H9 (cell line): ENCODE results near the gene TSPAN2. TPM values are rescaled to one million over a fixed set of nuclear protein-coding genes. Genes with fewer than 3 reads are reported as not detected.

Source experiments
- DNase-seq: peaks from one replicate; pipeline ENCODE4 v3.0.0-alpha.2; 2017
- H2AFZ ChIP-seq: one replicate; pipeline ENCODE4 v1.6.1; 2013; ENCODE audit warnings: mild to moderate bottlenecking, low read length, control low read depth, moderate library complexity
- H2AK5ac ChIP-seq: 2 replicates; pipeline ENCODE4 v1.6.1; 2013; ENCODE audit warnings: low read length, control low read depth, mixed read lengths; ENCODE audit not compliant: insufficient read length
- H2BK120ac ChIP-seq: one replicate; pipeline ENCODE4 v1.6.1; 2013; ENCODE audit warnings: low read depth, mild to moderate bottlenecking, low read length, control low read depth, inconsistent platforms; ENCODE audit not compliant: poor library complexity, severe bottlenecking
- H2BK12ac ChIP-seq: 2 replicates; pipeline ENCODE4 v1.6.1; 2013; ENCODE audit warnings: low read length, control low read depth, mixed read lengths, low read depth; ENCODE audit not compliant: insufficient read length
- H2BK15ac ChIP-seq: 2 replicates; pipeline ENCODE4 v1.6.1; 2013; ENCODE audit warnings: low read depth, low read length, control low read depth
- H2BK20ac ChIP-seq: one replicate; pipeline ENCODE4 v1.6.1; 2013; ENCODE audit warnings: low read depth, mild to moderate bottlenecking, low read length, control low read depth, inconsistent platforms; ENCODE audit not compliant: poor library complexity, severe bottlenecking
- H2BK5ac ChIP-seq: 2 replicates; pipeline ENCODE4 v1.6.1; 2013; ENCODE audit warnings: low read length, control low read depth, mixed read lengths; ENCODE audit not compliant: insufficient read length
- H3K14ac ChIP-seq: 2 replicates; pipeline ENCODE4 v1.6.1; 2013; ENCODE audit warnings: low read length, control low read depth; ENCODE audit not compliant: insufficient read depth
- H3K18ac ChIP-seq: 2 replicates; pipeline ENCODE4 v1.6.1; 2013; ENCODE audit warnings: low read depth, mild to moderate bottlenecking, mixed read lengths, low read length, control low read depth; ENCODE audit not compliant: insufficient read length
- H3K23ac ChIP-seq: 2 replicates; pipeline ENCODE4 v1.6.1; 2013; ENCODE audit warnings: low read length, control low read depth, mixed read lengths, low read depth; ENCODE audit not compliant: insufficient read length
- H3K23me2 ChIP-seq: 2 replicates; pipeline ENCODE4 v1.6.1; 2013; ENCODE audit warnings: low read depth, mild to moderate bottlenecking, mixed read lengths, low read length, control low read depth; ENCODE audit not compliant: insufficient read length, poor library complexity, severe bottlenecking
- H3K27ac ChIP-seq: 2 replicates; pipeline ENCODE4 v1.5.1; 2013; ENCODE audit warnings: low read length, control low read depth, mixed read lengths, low read depth; ENCODE audit not compliant: insufficient read length
- H3K27me3 ChIP-seq: 2 replicates; pipeline ENCODE4 v1.6.1; 2013; ENCODE audit warnings: low read length, control low read depth, inconsistent platforms; ENCODE audit not compliant: insufficient read depth
- H3K4ac ChIP-seq: 2 replicates; pipeline ENCODE4 v1.6.1; 2013; ENCODE audit warnings: low read depth, mild to moderate bottlenecking, control low read depth, inconsistent platforms, low read length, moderate library complexity
- H3K4me1 ChIP-seq: 2 replicates; pipeline ENCODE4 v1.6.1; 2013; ENCODE audit warnings: low read length, control low read depth, inconsistent platforms; ENCODE audit not compliant: insufficient read depth
- H3K4me2 ChIP-seq: 2 replicates; pipeline ENCODE4 v1.6.1; 2013; ENCODE audit warnings: low read length, control low read depth, mixed read lengths; ENCODE audit not compliant: insufficient read length, insufficient read depth
- H3K56ac ChIP-seq: 2 replicates; pipeline ENCODE4 v1.6.1; 2013; ENCODE audit warnings: low read depth, mild to moderate bottlenecking, mixed read lengths, low read length, control low read depth; ENCODE audit not compliant: insufficient read length
- H3K79me1 ChIP-seq: 2 replicates; pipeline ENCODE4 v1.6.1; 2013; ENCODE audit warnings: low read depth, mild to moderate bottlenecking, moderate library complexity, low read length, control low read depth, inconsistent platforms; ENCODE audit not compliant: insufficient read depth, poor library complexity, severe bottlenecking
- H3K79me2 ChIP-seq: 2 replicates; pipeline ENCODE4 v1.6.1; 2013; ENCODE audit warnings: low read length, control low read depth, inconsistent platforms; ENCODE audit not compliant: insufficient read depth
- H3K9ac ChIP-seq: 2 replicates; pipeline ENCODE4 v1.6.1; 2013; ENCODE audit warnings: low read length, control low read depth, mixed read lengths; ENCODE audit not compliant: insufficient read length; ENCODE audit errors: extremely low read depth
- H3K9me3 ChIP-seq: one replicate; pipeline ENCODE4 v1.6.1; 2013; ENCODE audit warnings: low read depth, low read length, inconsistent platforms; ENCODE audit not compliant: control insufficient read depth
- H3T11ph ChIP-seq: one replicate; pipeline ENCODE4 v1.6.1; 2013; ENCODE audit warnings: mild to moderate bottlenecking, low read length, control low read depth, inconsistent platforms
- H4K20me1 ChIP-seq: one replicate; pipeline ENCODE4 v1.6.1; 2013; ENCODE audit not compliant: control insufficient read depth, insufficient read length, insufficient read depth
- H4K5ac ChIP-seq: 2 replicates; pipeline ENCODE4 v1.6.1; 2013; ENCODE audit warnings: low read depth, mild to moderate bottlenecking, mixed read lengths, low read length, control low read depth; ENCODE audit not compliant: insufficient read length
- H4K8ac ChIP-seq: replicated peaks from 2 replicates; pipeline ENCODE4 v1.6.1; 2013; ENCODE audit warnings: low read length, control low read depth, mixed read lengths, low read depth; ENCODE audit not compliant: insufficient read length
- H4K91ac ChIP-seq: 2 replicates; pipeline ENCODE4 v1.6.1; 2013; ENCODE audit warnings: low read depth, mild to moderate bottlenecking, moderate library complexity, mixed read lengths, low read length, control low read depth; ENCODE audit not compliant: insufficient read length
- H3K27ac Mint-ChIP-seq, 3 experiments: 2 replicates in 2 of 3; 3 replicates in 1 of 3; pipeline ENCODE4 v1.8.0; 2020 to 2021; ENCODE audit warnings: mixed read lengths in 3 of 3, mild to moderate bottlenecking in 1 of 3, moderate library complexity in 1 of 3
- H3K27me3 Mint-ChIP-seq: 2 replicates; pipeline ENCODE4 v1.8.0; 2021; ENCODE audit warnings: low read depth, mild to moderate bottlenecking, moderate library complexity, mixed read lengths
- H3K36me3 Mint-ChIP-seq, 3 experiments: 2 replicates in 2 of 3; 3 replicates in 1 of 3; pipeline ENCODE4 v1.8.0; 2020 to 2021; ENCODE audit warnings: low read depth in 3 of 3, mixed read lengths in 3 of 3; ENCODE audit not compliant: insufficient read depth in 1 of 3
- H3K4me1 Mint-ChIP-seq, 2 experiments: 2 replicates each; pipeline ENCODE4 v1.8.0; 2020; ENCODE audit warnings: mixed read lengths in 2 of 2
- H3K4me3 Mint-ChIP-seq, 2 experiments: 2 replicates in 1 of 2; 3 replicates in 1 of 2; pipeline ENCODE4 v1.8.0; 2020 to 2021; ENCODE audit warnings: mild to moderate bottlenecking in 2 of 2, mixed read lengths in 2 of 2, moderate library complexity in 1 of 2
- H3K9me3 Mint-ChIP-seq, 2 experiments: 2 replicates in 1 of 2; 3 replicates in 1 of 2; pipeline ENCODE4 v1.8.0; 2020; ENCODE audit warnings: mild to moderate bottlenecking in 2 of 2, mixed read lengths in 2 of 2, moderate library complexity in 1 of 2
- WGBS: extraction: QIAGEN DNeasy Blood & Tissue Kit; methylation state at CpG from one replicate; pipeline ENCODE4 v1.1.7; 2013; ENCODE audit warnings: missing lambda C conversion rate, low lambda C conversion rate, mixed read lengths; ENCODE audit not compliant: insufficient read length; ENCODE audit errors: extremely low coverage; 5-methylcytosine and 5-hydroxymethylcytosine counted together
- total RNA-seq: library from RNA; stranded (reverse); gene quantifications from 2 replicates; pipeline ENCODE4 v1.2.1, GENCODE V29; 2021
- TF ChIP-seq, protein P1 (sequence below): fragments of 200-600 bp; sonication (generic); conservative IDR thresholded peaks from 3 replicates; pipeline ENCODE4 v1.8.0; 2021; ENCODE audit warnings: antibody characterized with exemption, mild to moderate bottlenecking

Gene TSPAN2
- total RNA-seq, 1 experiment from 2014 or later: 10.8 TPM

GRCh38 chr1:115013792-115014191 lies 75.5 kb downstream of the TSPAN2 start:
- no peak overlapping the region for H3K18ac ChIP-seq
- no peak overlapping the region for H3K9ac ChIP-seq
- H2AFZ ChIP-seq: no peak overlapping the region
- H3K4me1 ChIP-seq: no peaks in the 10 kb centered on the region
- H2BK15ac ChIP-seq: no peak overlapping the region
- H4K20me1 ChIP-seq: no peaks in the 10 kb centered on the region
- no peak overlapping the region for H2BK12ac ChIP-seq
- H4K5ac ChIP-seq: no peak overlapping the region
- Mint-ChIP-seq H3K27me3 (peaks cover 4% of the 10 kb centered on the region), H3K4me3 (no peak overlapping the region), H3K27ac (no peak overlapping the region), H3K4me1 (peaks cover 0 to 3% of the 10 kb centered on the region in 2 experiments; a peak in 1 of 4 replicates), H3K9me3 (peaks cover 7 to 14% of the 10 kb centered on the region in 2 experiments; a peak in 4 of 5 replicates), H3K36me3 (no peaks in the 10 kb centered on the region)
- no peak for DNase-seq
- no peak overlapping the region for H3K4me2 ChIP-seq
- H3K9me3 ChIP-seq: no peaks in the 10 kb centered on the region
- H3K56ac ChIP-seq: no peak overlapping the region
- H2BK20ac ChIP-seq: no peak overlapping the region
- H3K79me2 ChIP-seq: no peaks in the 10 kb centered on the region
- no peak overlapping the region for H3K23ac ChIP-seq
- no peak overlapping the region for H3T11ph ChIP-seq
- H3K23me2 ChIP-seq: no peaks in the 10 kb centered on the region
- no peak overlapping the region for H3K27ac ChIP-seq
- no peaks in the 10 kb centered on the region for H3K79me1 ChIP-seq
- H3K4ac ChIP-seq: no peak overlapping the region
- H2BK5ac ChIP-seq: no peak overlapping the region
- WGBS: no CpG with 5 or more reads among the region's 2 CpGs
- no peak overlapping the region for H4K91ac ChIP-seq
- no peak overlapping the region for H3K14ac ChIP-seq
- H4K8ac ChIP-seq: no peak overlapping the region
- no peak overlapping the region for H2AK5ac ChIP-seq
- H2BK120ac ChIP-seq: no peak overlapping the region
- TF ChIP-seq, protein P1, sequence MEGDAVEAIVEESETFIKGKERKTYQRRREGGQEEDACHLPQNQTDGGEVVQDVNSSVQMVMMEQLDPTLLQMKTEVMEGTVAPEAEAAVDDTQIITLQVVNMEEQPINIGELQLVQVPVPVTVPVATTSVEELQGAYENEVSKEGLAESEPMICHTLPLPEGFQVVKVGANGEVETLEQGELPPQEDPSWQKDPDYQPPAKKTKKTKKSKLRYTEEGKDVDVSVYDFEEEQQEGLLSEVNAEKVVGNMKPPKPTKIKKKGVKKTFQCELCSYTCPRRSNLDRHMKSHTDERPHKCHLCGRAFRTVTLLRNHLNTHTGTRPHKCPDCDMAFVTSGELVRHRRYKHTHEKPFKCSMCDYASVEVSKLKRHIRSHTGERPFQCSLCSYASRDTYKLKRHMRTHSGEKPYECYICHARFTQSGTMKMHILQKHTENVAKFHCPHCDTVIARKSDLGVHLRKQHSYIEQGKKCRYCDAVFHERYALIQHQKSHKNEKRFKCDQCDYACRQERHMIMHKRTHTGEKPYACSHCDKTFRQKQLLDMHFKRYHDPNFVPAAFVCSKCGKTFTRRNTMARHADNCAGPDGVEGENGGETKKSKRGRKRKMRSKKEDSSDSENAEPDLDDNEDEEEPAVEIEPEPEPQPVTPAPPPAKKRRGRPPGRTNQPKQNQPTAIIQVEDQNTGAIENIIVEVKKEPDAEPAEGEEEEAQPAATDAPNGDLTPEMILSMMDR: no peak
- H3K27me3 ChIP-seq: no peaks in the 10 kb centered on the region
